HG03066 (cell line): ENCODE results near the gene UGT1A4.

Experiments used
- ATAC-seq: cut with Tn5 transposase; IDR thresholded peaks from one replicate; pipeline ENCODE4 v1.9.1; 2021; ENCODE audit warnings: low read depth; ENCODE audit not compliant: unreplicated experiment

UGT1A4 gene

GRCh38 chr2:233807215-233807865 lies 88.8 kb downstream of the UGT1A4 start:
- no peak for ATAC-seq

GRCh38 chr2:233807966-233808935 lies 89.7 kb downstream of the UGT1A4 start:
- no peak for ATAC-seq

GRCh38 chr2:233810385-233810784 lies 91.8 kb downstream of the UGT1A4 start:
- ATAC-seq = no peak

- ATAC-seq = no peak
Observed at GRCh38 chr2:233811087-233811486, 92.6 kb downstream of the UGT1A4 start.

GRCh38 chr2:233811732-233812131 lies 93.2 kb downstream of the UGT1A4 start:
- ATAC-seq = no peak

GRCh38 chr2:233813236-233814055 lies 94.9 kb downstream of the UGT1A4 start:
- ATAC-seq = no peak

GRCh38 chr2:233814056-233814835 lies 95.7 kb downstream of the UGT1A4 start:
- ATAC-seq = no peak

- ATAC-seq = no peak
Observed at GRCh38 chr2:233815861-233816260, 97.3 kb downstream of the UGT1A4 start.

- ATAC-seq = no peak
Observed at GRCh38 chr2:233816334-233816733, 97.8 kb downstream of the UGT1A4 start.

- ATAC-seq = no peak
Observed at GRCh38 chr2:233816771-233817170, 98.2 kb downstream of the UGT1A4 start.

GRCh38 chr2:233817361-233817911 lies 98.9 kb downstream of the UGT1A4 start:
- ATAC-seq = no peak

- no peak for ATAC-seq
Observed at GRCh38 chr2:233817995-233818638, 99.6 kb downstream of the UGT1A4 start.

GRCh38 chr2:233818639-233819621 lies 100.4 kb downstream of the UGT1A4 start:
- no peak for ATAC-seq

GRCh38 chr2:233819884-233820773 lies 101.6 kb downstream of the UGT1A4 start:
- no peak for ATAC-seq

- no peak for ATAC-seq
Observed at GRCh38 chr2:233820774-233821105, 102.2 kb downstream of the UGT1A4 start.

- ATAC-seq = no peak
Observed at GRCh38 chr2:233821196-233821595, 102.7 kb downstream of the UGT1A4 start.

GRCh38 chr2:233821709-233822100 lies 103.2 kb downstream of the UGT1A4 start:
- no peak for ATAC-seq
